Activated CD4-positive, alpha-beta T cell treated with anti-CD3 and anti-CD28 coated beads, Interleukin-2, amount 10 ng/mL, durations not matched to agents 24 days and 14 days (primary cell): ENCODE results near the gene ATXN1L. TPM values are rescaled to one million over a fixed set of nuclear protein-coding genes. Genes with fewer than 3 reads are reported as not detected.
"Not testable (repeated sequence)": the region's sequence is repeated elsewhere in the genome, so short reads cannot be mapped to it uniquely, and the experiment has no call there.

ENCODE experiments used
- DNase-seq: peaks from one replicate; pipeline ENCODE4 v3.0.0; 2022
- H3K27ac Mint-ChIP-seq: one replicate; pipeline ENCODE4 v1.8.0; 2022; ENCODE audit warnings: mild to moderate bottlenecking, mixed read lengths
- H3K27me3 Mint-ChIP-seq: one replicate; pipeline ENCODE4 v1.8.0; 2022; ENCODE audit warnings: mixed read lengths
- H3K36me3 Mint-ChIP-seq: one replicate; pipeline ENCODE4 v1.8.0; 2022; ENCODE audit warnings: low read depth, mild to moderate bottlenecking, mixed read lengths
- H3K4me1 Mint-ChIP-seq: one replicate; pipeline ENCODE4 v1.8.0; 2021; ENCODE audit warnings: mixed read lengths
- H3K4me3 Mint-ChIP-seq: one replicate; pipeline ENCODE4 v1.8.0; 2022; ENCODE audit warnings: mild to moderate bottlenecking, moderate library complexity, mixed read lengths
- H3K9me3 Mint-ChIP-seq: one replicate; pipeline ENCODE4 v1.8.0; 2021; ENCODE audit warnings: mixed read lengths
- intact Hi-C: fragments of 100-400 bp; cut with micrococcal nuclease; formaldehyde crosslinking; loops from one replicate; pipeline ENCODE4 v1.15.1; 2023
- total RNA-seq: library from RNA; stranded (reverse); gene quantifications from 2 replicates; pipeline ENCODE4 v1.2.3, GENCODE V29; 2022

ATXN1L gene
- total RNA-seq, 1 donor from 2014 or later = 16.7 TPM

GRCh38 chr16:71865173-71865863, 19.5 kb downstream of the ATXN1L start:
- H3K4me3 Mint-ChIP-seq = no peak overlapping the region
- no peaks in the 10 kb centered on the region for H3K27me3 Mint-ChIP-seq
- no peak for DNase-seq
- no peaks in the 10 kb centered on the region for H3K9me3 Mint-ChIP-seq
- intact Hi-C loops = no loop called here
- H3K27ac Mint-ChIP-seq = peak overlapping the region; percentile 46
- H3K36me3 Mint-ChIP-seq = peaks cover 23% of the 10 kb centered on the region
- H3K4me1 Mint-ChIP-seq = peaks cover 6% of the 10 kb centered on the region

GRCh38 chr16:71867175-71867574, 21.4 kb downstream of the ATXN1L start:
- H3K27ac Mint-ChIP-seq, H3K27me3 Mint-ChIP-seq, DNase-seq, H3K9me3 Mint-ChIP-seq, intact Hi-C loops, H3K4me3 Mint-ChIP-seq: not testable (repeated sequence)
- Mint-ChIP-seq H3K36me3 (peaks cover 23% of the 10 kb centered on the region), H3K4me1 (peaks cover 14% of the 10 kb centered on the region)

- Mint-ChIP-seq H3K4me1 (peaks cover 16% of the 10 kb centered on the region), H3K27ac (no peak overlapping the region), H3K4me3 (no peak overlapping the region), H3K36me3 (peaks cover 23% of the 10 kb centered on the region), H3K27me3 (no peaks in the 10 kb centered on the region), H3K9me3 (no peaks in the 10 kb centered on the region)
- intact Hi-C loops = no loop called here
- DNase-seq = no peak
Measured at GRCh38 chr16:71867939-71868338, 22.2 kb downstream of the ATXN1L start.

- DNase-seq = no peak
- intact Hi-C loops = no loop called here
- Mint-ChIP-seq H3K36me3 (peaks cover 19% of the 10 kb centered on the region), H3K9me3 (no peaks in the 10 kb centered on the region), H3K27ac (no peak overlapping the region), H3K4me1 (peaks cover 20% of the 10 kb centered on the region), H3K4me3 (no peak overlapping the region), H3K27me3 (no peaks in the 10 kb centered on the region)
Measured at GRCh38 chr16:71869089-71869488, 23.3 kb downstream of the ATXN1L start.

GRCh38 chr16:71870818-71871217, 25.0 kb downstream of the ATXN1L start:
- Mint-ChIP-seq H3K27ac (no peak overlapping the region), H3K9me3 (no peaks in the 10 kb centered on the region), H3K4me3 (no peak overlapping the region), H3K4me1 (peaks cover 17% of the 10 kb centered on the region), H3K27me3 (no peaks in the 10 kb centered on the region), H3K36me3 (peaks cover 16% of the 10 kb centered on the region)
- intact Hi-C loops = loop anchor here (2.0 kb wide), 1 partner anchor 28 kb away; no protein-coding TSS in a partner anchor
- no peak for DNase-seq

GRCh38 chr16:71873199-71873598, 27.4 kb downstream of the ATXN1L start:
- Mint-ChIP-seq H3K36me3 (peaks cover 13% of the 10 kb centered on the region), H3K9me3 (no peaks in the 10 kb centered on the region), H3K4me1 (peaks cover 17% of the 10 kb centered on the region), H3K4me3 (peak overlapping the region; percentile 65), H3K27me3 (no peaks in the 10 kb centered on the region), H3K27ac (peak overlapping the region; percentile 60)
- no peak for DNase-seq
- intact Hi-C loops = no loop called here

- H3K27ac Mint-ChIP-seq = no peak overlapping the region
- peaks cover 22% of the 10 kb centered on the region for H3K36me3 Mint-ChIP-seq
- H3K27me3 Mint-ChIP-seq = no peaks in the 10 kb centered on the region
- H3K4me1 Mint-ChIP-seq = peaks cover 29% of the 10 kb centered on the region
- no peak overlapping the region for H3K4me3 Mint-ChIP-seq
- intact Hi-C loops = no loop called here
- H3K9me3 Mint-ChIP-seq = no peaks in the 10 kb centered on the region
- no peak for DNase-seq
Measured at GRCh38 chr16:71878911-71879310, 33.1 kb downstream of the ATXN1L start.

- H3K27ac Mint-ChIP-seq = no peak overlapping the region
- H3K27me3 Mint-ChIP-seq = peaks cover 3% of the 10 kb centered on the region
- no peak overlapping the region for H3K4me3 Mint-ChIP-seq
- no peak for DNase-seq
- intact Hi-C loops = loop anchor here (2.0 to 10.0 kb wide), 3 partner anchors 15 to 315 kb away; partner anchors contain the start of genes IST1 and PHLPP2
- no peaks in the 10 kb centered on the region for H3K9me3 Mint-ChIP-seq
- H3K4me1 Mint-ChIP-seq = peaks cover 35% of the 10 kb centered on the region
- H3K36me3 Mint-ChIP-seq = peaks cover 20% of the 10 kb centered on the region
Measured at GRCh38 chr16:71880176-71880575, 34.4 kb downstream of the ATXN1L start.

GRCh38 chr16:71882505-71883167, 36.9 kb downstream of the ATXN1L start:
- Mint-ChIP-seq H3K27me3 (peaks cover 13% of the 10 kb centered on the region), H3K9me3 (no peaks in the 10 kb centered on the region), H3K36me3 (peaks cover 16% of the 10 kb centered on the region), H3K27ac (peak overlapping the region; percentile 64), H3K4me1 (peaks cover 39% of the 10 kb centered on the region), H3K4me3 (peak overlapping the region; percentile 75)
- peak; percentile 95 for DNase-seq
- intact Hi-C loops = loop anchor here (1.0 to 10.0 kb wide), 4 partner anchors 64 to 318 kb away; partner anchors contain the start of gene PHLPP2

- H3K36me3 Mint-ChIP-seq = peaks cover 16% of the 10 kb centered on the region
- H3K4me1 Mint-ChIP-seq = peaks cover 39% of the 10 kb centered on the region
- peaks cover 13% of the 10 kb centered on the region for H3K27me3 Mint-ChIP-seq
- peak overlapping the region; percentile 75 for H3K4me3 Mint-ChIP-seq
- H3K9me3 Mint-ChIP-seq = no peaks in the 10 kb centered on the region
- H3K27ac Mint-ChIP-seq = peak overlapping the region; percentile 64
- DNase-seq = peak; percentile 81
- intact Hi-C loops = loop anchor here (2.0 to 10.0 kb wide), 3 partner anchors 65 to 319 kb away; partner anchors contain the start of gene PHLPP2
Measured at GRCh38 chr16:71883168-71883848, 37.5 kb downstream of the ATXN1L start.

- Mint-ChIP-seq H3K27me3 (peaks cover 13% of the 10 kb centered on the region), H3K4me1 (peaks cover 39% of the 10 kb centered on the region), H3K9me3 (no peaks in the 10 kb centered on the region), H3K4me3 (peak within 1 kb of the TSS; percentile 93), H3K36me3 (peaks cover 12% of the 10 kb centered on the region), H3K27ac (peak within 1 kb of the TSS; percentile 90)
- intact Hi-C loops = loop anchor here (1.0 to 10.0 kb wide), 5 partner anchors 11 to 319 kb away; partner anchors contain the start of genes DHODH, IST1 and PHLPP2
- DNase-seq = peak; percentile 92
Measured at GRCh38 chr16:71883849-71884638, 38.3 kb downstream of the ATXN1L start, which contains the start of gene ZNF821. Gene ZNF821, minus strand, starts transcription at chr16:71884182. Its CDS starts 4,236 bp downstream, at chr16:71879946.

GRCh38 chr16:71885261-71885650, 39.5 kb downstream of the ATXN1L start:
- Mint-ChIP-seq H3K4me1 (peaks cover 33% of the 10 kb centered on the region), H3K27ac (peak overlapping the region; percentile 69), H3K27me3 (peaks cover 14% of the 10 kb centered on the region), H3K36me3 (peaks cover under 1% of the 10 kb centered on the region), H3K4me3 (peak overlapping the region; percentile 93), H3K9me3 (no peaks in the 10 kb centered on the region)
- intact Hi-C loops = loop anchor here (2.0 to 10.0 kb wide), 2 partner anchors 124 to 320 kb away; partner anchors contain the start of gene DHODH
- no peak for DNase-seq

GRCh38 chr16:71889147-71889546, 43.4 kb downstream of the ATXN1L start:
- Mint-ChIP-seq H3K27ac (no peak overlapping the region), H3K27me3 (peaks cover 14% of the 10 kb centered on the region), H3K36me3 (no peaks in the 10 kb centered on the region), H3K9me3 (no peaks in the 10 kb centered on the region), H3K4me3 (no peak overlapping the region), H3K4me1 (peaks cover 14% of the 10 kb centered on the region)
- intact Hi-C loops = loop anchor here (10.0 kb wide), 1 partner anchor 324 kb away; no protein-coding TSS in a partner anchor
- no peak for DNase-seq
